CD4-positive, alpha-beta T cell treated with Interleukin-6 at 100 ng/mL for 8 hours (primary cell): ENCODE measurements around the gene SOCS3.
"Not testable (repeated sequence)": the region's sequence is repeated elsewhere in the genome, so short reads cannot be mapped to it uniquely, and the experiment has no call there.

Experiments
- DNase-seq: peaks from one replicate; pipeline ENCODE4 v3.0.0-alpha.2; 2020; ENCODE audit warnings: mixed read lengths, low spot score

Gene SOCS3

GRCh38 chr17:78329263-78330059, 30.4 kb downstream of the SOCS3 start:
- no peak for DNase-seq

DNA sequence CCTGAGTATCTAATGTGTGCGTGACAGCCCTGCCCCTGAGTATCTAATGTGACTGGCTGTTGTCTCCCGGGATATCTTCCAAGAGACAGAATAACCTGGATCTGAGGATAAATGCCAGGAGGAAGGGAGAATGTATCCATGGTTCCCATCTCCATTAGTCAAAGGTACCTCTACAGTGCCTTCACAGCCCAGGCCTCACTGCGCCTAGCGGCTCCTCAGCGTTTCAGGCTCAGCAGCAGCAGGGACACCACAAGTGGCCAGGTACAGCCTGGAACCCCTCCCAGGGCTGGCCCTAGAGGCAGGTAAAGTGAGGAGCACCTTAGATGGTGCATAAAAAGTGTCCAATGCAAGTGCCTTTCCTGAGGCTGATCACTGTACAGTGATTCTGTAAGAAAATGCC, 32.0 kb downstream of the SOCS3 start:
- DNase-seq, result no peak

- DNase-seq, result no peak
Observed at GRCh38 chr17:78325076-78325687, 34.7 kb downstream of the SOCS3 start.

- DNase-seq, result peak; percentile 37
Observed at GRCh38 chr17:78324391-78325075, 35.3 kb downstream of the SOCS3 start.

DNA sequence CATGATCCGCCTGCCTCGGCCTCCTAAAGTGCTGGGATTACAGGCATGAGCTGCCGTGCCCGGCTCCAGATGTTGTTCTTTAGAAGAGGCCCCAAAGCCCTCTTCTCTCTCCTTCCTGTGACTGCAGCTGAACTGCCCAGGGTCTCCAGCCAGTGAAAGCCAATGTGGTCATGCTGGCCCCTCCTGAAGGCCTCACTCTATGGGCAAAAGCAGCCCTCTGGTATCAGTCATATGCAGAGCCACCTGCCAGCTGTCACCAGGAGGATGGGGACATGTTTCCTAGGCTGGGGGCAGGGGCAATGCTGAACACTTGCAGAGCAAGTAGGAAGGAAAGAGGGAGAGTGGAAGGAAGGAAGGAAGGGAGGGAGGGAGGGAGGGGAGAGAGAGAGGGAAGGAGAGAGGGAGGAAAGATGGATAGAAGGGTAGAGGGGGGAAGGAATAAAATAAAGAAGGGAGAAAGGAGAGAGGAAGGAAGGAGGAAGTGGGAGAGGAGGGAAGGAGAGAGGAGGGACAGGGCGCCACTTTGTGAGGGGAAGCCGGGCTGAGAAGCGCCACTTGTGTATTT, 36.0 kb downstream of the SOCS3 start:
- no peak for DNase-seq

DNA sequence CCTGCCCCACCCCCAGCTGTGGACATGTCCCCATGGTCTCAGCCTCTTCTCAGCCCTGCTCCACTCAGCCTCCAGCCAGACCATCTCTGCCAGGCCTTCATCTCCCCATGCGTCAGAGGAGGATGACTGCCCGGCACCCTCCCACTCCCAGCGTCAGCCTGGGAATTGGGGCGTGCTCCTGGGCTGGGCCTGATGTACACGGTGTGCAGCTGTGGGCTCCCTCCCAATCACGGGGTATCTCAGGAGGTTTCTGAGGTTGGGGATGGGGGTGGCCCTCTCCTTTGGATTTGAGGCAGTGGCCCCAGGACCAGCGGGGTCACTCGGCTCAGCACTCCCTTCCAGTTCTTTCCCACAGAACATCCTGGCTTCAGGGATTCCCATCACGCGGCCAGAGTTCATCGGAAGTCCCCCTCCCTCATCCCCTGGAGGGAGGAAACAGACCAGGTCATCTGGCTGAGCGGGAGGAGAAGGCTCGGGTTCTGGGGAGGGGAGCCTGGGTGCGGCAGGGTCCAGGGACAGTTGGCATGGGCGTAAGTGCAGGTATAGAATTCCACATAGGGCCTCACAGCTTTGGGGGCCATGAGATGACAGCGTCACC, 36.9 kb downstream of the SOCS3 start:
- DNase-seq, result no peak

DNA sequence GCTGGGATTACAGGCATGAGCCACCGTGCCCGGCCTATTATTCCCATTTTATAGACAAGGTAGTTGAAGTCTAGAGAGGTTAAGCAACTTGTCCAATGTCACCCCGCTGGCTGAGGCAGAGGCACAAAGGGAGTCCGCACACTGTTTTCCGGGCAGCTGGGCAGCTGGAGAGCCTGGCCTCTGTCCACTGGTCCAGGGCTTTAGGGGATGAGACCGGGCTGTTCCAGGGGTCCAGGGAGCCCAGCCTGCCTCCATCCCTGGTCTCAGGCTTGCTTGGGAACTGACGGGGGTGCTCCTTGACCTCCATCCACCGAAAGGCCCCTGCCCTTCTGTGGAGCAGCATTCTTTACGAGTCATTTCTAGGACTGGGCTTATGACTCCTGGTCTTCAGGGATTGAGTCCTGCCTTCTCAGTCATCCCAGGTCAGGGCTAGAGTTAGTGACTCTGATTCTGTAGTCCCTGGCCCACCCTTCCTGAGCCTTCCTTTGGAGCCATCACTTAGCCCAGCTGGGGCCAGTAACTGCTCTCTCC, 37.5 kb downstream of the SOCS3 start:
- DNase-seq, result no peak

DNA sequence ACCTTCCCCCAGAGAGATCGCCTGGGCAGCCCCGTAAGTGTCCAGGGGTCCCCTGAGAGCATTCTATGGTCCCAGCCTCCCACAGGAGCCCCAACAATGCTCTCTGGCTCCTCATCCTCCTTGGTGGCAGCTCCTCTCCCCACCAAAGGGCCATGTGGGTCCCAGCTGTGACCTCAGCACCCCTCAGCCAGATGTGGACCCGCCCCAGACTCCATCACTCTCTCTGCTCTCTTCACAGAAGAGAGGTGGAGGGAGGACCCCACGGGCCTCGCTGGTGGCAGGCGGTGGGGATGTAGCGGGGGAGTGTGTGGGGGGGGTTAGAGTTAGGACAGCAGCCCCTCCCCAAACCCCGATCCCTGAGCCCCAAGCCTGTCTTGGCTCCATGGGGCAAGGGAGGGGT, 41.0 kb downstream of the SOCS3 start:
- DNase-seq, result no peak

DNA sequence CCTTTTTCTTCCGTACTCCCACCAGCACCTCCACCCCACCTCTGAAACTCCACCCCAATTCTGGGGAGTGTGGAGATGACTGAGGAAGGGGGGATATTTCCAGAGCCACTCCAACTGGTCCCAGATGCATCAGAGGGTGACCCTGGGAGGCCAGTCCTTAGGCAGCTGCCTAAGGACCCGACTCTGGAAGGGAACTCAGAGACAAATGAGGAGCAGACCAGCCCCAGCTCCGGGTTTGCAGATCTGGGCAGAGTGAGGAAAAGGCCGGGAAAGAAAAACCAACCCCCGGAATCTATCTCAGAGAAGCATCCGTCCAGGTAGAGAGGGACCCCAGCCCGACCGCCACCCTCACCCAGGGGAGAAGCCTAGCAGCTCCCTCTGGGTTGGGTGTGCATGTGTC, 41.5 kb downstream of the SOCS3 start:
- no peak for DNase-seq

DNA sequence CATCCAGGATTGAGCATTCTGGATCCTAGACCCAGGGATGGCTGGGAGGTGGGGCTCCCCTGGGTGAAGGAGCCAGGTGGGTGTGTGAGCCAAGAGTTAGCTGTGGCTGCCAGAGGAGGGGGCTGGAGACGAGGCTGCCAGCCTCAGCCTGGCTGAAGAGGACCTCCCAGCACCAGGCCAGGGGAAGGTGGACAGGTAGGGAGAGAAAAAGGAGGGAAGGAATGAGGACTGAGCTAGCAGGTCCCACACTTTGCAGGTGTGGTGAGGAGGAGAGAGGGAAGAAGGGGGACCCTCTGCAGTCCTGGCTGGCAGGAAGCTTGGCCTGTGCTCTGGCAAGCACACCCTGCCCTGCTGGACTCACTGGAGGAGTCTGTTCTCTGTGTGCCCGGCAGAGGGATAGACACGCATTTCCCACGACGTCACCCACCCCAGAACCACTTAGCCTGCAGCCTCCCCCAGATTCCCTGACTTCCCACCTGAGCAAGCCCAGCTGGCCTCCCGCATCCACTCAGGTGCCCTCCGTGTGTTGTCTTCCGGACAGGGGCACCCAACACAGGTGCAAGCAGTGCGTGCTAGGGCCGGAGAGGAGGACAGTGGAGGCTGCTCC, 42.0 kb downstream of the SOCS3 start:
- no peak for DNase-seq

- no peak for DNase-seq
Observed at GRCh38 chr17:78316867-78317789, 42.7 kb downstream of the SOCS3 start.

- no peak for DNase-seq
Observed at GRCh38 chr17:78316115-78316866, 43.6 kb downstream of the SOCS3 start.

- DNase-seq, result peak; percentile 34
Observed at GRCh38 chr17:78315355-78316114, 44.3 kb downstream of the SOCS3 start.

DNA sequence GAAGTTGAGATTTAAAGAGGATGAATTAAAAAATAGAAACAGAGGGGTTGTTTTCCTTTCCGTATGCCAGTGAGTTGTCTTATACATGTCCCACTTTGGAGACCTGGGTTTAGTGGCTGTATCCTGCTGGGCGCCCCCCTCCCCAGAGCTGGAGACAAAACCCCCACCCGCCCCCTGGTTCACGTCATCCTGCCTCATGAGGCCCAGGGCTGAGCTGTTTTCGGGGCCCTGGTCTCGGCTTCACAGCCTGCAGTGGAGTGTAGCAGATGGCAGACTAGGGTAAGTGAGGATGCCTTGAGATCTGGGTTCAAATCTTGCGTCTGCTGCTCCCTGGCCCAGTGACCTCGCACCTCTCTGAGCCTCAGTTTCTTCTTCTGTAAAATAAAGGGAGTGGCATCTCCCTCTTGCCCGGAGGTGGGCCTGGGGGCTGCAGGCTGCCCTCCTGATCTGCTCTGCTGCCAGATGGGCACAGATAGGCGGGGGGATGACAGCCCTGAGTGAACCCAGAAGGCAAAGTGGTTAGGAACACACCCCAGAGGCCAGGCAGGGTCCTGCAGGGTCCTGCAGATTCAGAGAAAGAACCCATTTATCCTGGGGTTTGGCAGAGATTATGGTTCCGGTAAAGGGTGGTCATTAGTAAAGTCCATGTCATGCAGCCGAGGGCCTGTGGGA, 45.1 kb downstream of the SOCS3 start:
- no peak for DNase-seq

- peak; percentile 82 for DNase-seq
Observed at GRCh38 chr17:78313735-78314648, 45.9 kb downstream of the SOCS3 start.

- DNase-seq, result not testable (repeated sequence)
Observed at GRCh38 chr17:78309659-78310255, 50.1 kb downstream of the SOCS3 start.
